GM21717 (cell line): Measurements from ENCODE around the gene RNF141.

ENCODE experiments used
- ATAC-seq: cut with Tn5 transposase; IDR thresholded peaks from one replicate; pipeline ENCODE4 v1.9.1; 2021; ENCODE audit warnings: mild to moderate bottlenecking, moderate library complexity; ENCODE audit not compliant: unreplicated experiment

The RNF141 gene, protein sequence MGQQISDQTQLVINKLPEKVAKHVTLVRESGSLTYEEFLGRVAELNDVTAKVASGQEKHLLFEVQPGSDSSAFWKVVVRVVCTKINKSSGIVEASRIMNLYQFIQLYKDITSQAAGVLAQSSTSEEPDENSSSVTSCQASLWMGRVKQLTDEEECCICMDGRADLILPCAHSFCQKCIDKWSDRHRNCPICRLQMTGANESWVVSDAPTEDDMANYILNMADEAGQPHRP

DNA sequence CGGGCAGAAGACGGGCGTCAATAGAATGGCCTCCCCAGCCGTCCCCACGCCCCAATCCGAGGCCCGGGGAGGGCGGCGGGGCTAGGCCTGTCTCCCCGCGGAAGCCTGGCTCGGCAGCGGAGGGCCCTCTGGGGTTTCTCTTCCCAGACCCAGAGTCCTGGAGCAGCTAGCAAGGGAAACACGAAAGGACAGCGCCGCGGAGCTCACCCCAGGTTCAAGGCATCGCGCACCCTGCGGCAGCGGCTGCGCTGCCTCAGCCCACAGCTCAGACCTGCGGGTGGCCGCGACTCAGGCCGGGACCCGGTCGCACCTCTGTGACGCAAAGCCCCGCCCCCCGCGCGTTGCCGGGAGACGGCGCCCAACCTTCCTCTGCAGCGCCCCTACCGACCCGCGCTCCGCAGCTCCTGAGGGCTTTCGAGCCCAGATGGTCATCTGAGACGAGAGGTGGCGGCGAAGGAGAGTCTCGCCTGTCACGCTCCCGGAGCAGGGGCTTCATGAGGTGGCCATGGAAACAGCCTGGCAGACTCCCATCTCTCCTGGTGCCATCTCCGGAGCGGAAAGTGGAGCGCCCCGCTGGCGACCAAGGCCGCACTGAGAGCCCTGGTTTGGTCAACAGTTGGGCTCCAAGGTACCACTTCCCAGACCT is at the start of gene RNF141:
Gene RNF141 (minus strand): TSS at position 273 of the 646 bp plus-strand sequence. CDS start 7,029 bp downstream, outside the sequence.
- peak; percentile 96 for ATAC-seq

DNA sequence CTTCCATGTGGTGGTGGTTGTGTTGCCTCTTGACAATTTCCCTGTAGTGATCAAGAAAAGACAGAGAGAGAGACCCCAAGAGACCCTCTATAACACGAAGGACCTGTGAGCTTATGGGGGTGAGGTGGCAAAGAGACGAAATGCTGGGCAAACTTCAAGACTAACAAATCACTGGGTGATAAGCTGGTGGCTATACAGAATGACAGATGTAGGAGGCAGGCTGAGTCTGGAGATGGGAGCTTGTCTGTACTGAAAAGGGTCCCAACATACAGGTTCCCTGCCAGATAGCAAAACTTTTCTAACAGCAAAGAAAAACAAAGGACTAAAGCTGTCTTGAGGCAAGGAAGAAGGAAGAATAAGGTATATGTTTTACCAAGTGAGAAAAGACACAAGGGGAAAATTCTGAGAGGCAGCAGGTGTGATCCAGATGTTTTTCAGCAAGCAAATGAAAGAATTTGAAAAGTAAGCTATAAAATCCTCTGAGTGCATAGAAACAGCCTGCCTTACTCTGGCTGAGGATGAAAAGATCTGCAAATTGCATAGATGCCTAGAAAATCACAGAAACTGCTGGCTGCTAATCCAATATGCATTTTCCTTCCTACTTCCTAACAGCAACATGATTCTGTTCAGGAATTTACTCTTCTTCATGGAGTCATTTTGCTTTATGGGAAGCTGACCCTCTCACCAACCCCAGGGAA is 49.4 kb upstream of the RNF141 start:
- no peak for ATAC-seq

DNA sequence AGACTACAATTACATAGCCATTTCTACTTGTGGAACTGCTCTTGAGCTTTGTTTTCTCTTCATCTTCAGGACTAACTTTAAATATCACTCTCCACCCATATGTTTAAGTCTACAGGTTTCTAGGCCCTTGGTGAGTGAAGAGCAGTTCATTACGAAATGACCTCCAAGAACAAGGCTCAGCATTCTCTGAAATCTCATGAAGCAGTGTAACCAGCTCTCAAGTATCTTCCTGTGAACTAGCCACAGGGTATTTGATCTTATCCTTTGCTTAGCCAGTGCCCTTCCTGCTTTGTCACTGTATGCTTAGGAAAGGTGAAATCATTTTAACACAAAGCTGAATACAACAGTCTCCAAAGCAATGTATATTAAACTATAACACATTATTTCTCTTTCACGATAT is 47.9 kb upstream of the RNF141 start:
- ATAC-seq = no peak

DNA sequence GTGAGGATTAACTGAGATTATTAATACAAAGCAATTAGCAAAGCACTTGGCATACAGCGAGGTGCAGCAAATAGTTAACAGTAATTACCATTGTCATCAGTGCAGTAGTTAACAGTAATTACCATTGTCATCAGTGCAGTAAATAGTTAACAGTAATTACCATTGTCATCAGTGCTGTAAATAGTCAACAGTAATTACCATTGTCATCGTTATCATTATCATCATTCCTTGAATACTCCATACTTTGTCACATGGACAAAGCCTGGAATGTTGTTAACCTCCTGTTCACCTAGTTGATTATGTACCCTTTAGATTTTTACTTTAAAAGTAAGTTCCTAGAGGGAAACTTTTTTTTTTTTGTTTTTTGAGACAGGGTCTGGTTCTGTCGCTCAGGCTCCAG is 47.0 kb upstream of the RNF141 start:
- no peak for ATAC-seq

DNA sequence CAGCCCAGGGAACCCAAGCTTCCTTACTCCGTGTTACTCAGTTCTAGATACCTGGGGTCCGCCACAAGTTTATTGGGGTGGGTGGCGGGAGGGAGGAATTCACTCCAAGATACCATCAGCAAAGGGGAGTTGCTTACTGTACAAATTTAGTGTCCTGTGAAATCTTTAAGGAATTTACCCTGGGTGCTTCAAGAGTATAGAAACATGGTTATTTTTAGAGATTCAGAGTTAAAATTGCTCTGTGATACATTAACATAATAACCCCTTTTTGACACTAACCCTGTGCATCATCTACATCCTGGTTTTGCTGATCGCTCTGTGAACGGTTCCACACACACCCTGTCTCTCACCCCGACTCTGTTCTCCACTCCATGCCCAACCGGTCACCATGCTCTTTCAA is 46.4 kb upstream of the RNF141 start:
- ATAC-seq = no peak

DNA sequence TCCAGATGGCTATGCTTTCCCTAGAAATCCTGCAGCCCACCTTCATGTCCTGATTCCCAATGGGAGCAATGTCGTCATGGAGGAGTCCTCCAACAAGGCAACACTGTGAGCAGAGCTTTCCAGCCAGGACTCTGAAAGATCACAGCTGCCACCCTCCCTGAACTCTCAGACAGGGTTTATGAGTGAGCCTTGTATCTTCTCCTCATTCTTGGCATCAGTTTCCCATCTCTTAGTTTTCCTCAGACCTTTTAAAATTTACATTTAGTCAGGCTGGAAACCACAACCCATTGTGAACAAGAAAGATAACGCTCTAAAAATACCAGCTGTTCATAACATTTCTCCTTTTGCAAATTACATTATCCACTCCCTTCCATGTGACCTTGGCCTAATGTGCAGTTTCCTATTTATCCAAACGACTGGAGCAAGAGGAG is 43.1 kb upstream of the RNF141 start:
- no peak for ATAC-seq

DNA sequence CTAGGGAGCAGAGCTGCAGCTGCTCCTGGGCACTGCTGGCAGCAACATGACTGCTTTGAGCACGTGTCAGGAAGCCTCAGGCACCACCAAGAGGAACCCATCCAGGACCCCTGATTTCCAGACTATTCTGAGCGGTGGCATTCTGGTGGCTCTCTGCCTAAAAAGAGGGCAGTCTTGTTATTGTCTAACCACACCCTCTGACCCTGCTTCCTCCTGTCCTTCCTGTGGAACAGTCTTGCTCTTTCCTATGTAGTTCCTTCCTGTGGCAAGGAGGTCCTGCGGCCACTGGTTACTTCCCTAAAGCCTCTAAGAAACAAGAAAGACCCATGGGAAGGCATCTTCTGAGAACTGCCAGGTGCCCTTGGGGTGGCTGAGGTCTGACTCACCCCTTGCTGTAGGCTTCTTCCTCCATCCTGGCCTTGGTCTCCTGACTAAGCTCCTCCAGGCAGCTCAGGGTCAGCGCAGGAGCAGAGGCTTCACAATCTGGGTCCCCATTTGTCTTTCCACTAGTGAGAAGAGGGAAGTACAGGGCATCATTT is 40.6 kb upstream of the RNF141 start:
- ATAC-seq = no peak

DNA sequence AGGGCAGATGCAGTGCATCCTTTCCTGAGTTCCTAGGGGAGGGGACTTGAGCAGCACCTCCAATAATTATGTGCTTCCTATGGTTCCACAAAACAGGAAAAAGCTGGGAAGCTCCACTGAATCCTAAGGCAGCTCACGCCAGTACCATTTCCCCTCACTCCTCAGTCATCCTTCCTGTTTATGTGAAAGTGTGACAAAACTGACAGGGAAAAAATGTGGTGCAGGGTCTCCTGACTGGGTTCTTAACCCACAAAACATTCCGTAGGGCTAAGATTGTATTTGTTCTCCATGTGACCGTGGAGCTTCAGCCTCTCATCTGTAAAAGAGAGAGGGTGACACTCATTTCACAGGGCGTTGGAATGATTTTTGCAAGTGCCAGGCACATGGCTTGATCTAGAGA is 39.6 kb upstream of the RNF141 start:
- ATAC-seq = no peak

DNA sequence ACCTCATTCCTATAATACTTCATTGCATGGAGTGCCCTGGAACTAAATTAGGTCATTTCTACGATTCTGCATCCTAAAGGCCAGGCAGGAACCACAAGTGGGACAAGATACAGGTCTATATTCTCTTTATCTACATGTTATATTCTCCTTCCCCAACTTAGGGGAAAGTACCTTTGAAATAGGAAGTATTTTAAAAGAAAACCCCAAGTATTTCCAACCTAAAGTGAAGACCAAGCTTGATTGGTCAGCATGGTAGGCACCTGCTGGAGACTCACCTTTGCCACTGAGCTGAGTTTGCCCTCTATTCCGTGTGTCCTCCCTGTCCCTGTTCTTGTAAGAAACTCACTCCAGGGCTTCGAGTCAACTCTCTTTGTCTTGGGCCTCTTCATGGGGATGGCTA is 38.7 kb upstream of the RNF141 start:
- no peak for ATAC-seq

DNA sequence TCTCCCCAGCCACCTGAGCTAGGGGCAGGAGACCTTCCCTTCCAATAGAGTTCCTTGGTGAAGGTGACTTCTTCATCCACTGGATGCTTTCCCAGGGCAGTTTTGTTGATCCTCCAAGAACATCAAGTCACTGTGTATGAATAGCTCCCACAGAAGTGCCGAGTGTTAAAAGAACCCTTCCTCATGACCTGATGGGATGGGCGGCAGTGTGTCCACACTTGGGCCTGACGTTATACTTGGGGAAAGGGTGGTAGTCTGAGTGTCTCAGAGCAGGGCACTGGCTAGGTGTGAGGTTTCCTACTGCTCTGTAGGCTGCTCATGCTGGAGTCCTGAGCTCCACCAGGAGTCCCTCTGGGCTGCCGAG is 35.0 kb upstream of the RNF141 start:
- no peak for ATAC-seq

DNA sequence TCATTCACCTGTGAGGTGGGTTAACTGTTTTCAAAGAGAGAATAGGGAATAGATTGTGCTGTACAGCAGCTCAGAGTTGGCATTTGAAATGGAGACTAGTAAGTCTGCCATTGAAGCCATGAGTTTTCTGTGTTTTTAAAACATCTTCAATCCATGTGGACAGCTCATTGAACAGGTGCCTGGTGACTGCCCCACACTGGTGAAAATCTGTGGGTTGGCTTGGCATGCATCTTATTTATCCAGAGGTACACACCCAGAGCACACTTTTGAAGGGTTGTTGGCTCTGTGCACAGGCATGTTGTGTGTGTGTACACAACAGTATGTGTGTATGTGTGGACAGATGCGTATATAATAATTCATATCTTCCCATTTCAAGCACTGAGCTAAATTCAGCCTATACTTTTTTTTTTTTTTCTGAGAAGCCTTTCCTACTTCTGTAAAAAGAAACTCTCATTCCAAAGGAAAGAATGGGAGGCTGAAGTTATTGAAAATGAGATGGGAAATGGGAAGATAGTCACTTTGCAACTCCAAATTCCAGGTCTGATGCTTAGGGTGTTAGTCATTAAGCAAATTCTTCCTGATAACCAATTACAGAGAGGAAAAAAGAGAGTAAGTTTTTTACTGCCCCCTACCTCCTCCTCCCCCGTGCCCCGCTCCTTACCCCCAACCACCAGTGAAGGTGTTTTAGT is 34.5 kb upstream of the RNF141 start:
- ATAC-seq = no peak

DNA sequence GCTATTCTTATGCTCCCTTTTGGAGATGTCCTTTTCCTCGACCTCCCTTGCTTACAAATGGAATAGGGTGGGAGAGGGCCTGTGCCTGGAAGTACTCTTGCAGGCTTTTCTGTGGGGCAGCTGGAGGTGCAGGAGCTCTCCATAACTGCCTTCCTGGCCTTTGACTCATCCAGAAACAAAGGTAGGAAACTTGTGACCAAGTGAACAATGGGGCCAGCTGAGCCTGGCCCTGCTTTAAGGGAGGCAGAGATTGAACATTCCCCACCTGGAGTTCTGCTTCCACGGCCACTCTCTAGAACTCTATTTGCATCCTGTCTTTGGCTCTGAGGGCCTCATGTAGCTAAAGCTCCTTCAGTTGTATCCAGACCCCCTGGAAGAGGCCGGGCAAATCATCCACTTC is 32.6 kb upstream of the RNF141 start:
- ATAC-seq = no peak

DNA sequence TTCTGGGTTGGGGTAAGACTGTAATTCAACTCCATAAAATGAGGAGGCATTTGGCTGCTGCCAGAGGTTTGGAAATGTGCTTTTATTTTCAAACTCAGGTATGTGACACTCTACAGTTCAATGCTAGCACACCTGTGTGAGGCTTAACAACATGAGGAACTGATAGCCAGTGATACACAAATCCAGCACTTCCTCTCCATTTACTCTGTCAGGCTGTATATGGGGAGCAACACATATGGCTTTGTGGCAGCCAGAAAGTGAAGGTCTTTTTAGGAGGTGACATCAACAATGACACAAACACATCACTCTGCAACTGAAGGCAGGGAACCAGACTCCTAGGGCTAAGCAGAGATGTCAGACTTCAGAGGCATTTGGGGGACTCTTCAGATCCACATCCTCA is 32.0 kb upstream of the RNF141 start:
- no peak for ATAC-seq

DNA sequence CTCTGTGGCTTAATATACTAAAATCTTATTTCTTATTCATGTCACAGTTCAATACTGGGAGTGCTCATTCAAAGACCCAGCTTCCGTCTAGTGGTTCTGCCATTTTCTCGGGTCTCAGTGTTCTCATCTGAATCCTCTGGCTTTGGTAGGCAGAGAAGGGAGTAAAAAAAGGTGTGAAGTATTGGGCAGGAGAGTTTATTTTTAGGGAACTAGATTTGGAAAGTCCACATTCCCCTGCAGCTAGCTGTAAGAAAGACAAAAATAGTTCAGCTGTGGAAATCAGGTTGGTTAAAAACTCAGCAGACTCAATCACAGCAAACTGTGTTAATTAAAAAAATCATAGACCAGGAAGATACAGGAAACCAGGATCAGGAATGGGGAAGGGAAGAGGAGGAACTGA is 31.5 kb upstream of the RNF141 start:
- no peak for ATAC-seq

DNA sequence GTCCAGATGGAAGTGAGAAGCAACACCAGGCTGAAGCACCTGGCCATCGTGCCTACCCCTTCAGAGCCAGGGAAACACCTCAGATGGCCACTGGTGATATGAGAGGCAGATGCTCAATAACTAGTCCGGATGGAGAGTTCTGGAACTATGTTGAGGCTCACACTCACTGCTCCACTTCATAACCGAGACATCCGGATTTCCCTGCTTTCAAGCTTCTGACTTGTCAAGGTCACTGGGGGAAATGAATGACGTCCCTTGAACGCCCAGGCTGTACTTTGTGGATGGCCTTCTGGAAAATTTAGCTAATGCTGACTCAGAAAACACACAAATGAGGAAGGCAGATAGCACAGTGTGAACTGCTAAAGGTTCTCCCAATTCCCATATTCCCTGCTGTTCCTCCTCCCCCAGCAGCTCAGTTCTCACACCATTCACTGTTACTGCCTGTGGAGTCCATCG is 27.5 kb upstream of the RNF141 start, which contains the start of gene LYVE1:
Gene LYVE1 (minus strand): TSS at position 180 of the 456 bp plus-strand sequence. CDS start 133 bp downstream, at position 47.
- no peak for ATAC-seq

DNA sequence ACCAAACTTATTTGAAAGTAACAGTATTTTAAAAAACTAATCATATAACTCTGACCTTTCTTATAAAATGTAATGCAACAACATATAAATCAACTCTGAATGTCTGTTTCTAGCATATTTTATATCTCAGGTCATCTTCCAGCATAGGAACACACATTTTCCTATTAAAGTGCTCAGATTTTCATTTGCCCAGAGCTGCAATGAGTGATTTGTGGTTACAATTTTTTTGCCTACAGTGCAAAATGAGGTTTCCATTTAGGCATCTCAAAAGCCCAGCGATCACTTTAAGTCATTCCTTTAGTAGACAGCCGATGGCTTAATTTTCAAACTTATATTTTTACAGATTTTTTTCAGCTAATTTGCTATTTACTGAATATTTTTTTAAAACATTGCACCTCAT is 26.5 kb upstream of the RNF141 start:
- ATAC-seq = no peak

DNA sequence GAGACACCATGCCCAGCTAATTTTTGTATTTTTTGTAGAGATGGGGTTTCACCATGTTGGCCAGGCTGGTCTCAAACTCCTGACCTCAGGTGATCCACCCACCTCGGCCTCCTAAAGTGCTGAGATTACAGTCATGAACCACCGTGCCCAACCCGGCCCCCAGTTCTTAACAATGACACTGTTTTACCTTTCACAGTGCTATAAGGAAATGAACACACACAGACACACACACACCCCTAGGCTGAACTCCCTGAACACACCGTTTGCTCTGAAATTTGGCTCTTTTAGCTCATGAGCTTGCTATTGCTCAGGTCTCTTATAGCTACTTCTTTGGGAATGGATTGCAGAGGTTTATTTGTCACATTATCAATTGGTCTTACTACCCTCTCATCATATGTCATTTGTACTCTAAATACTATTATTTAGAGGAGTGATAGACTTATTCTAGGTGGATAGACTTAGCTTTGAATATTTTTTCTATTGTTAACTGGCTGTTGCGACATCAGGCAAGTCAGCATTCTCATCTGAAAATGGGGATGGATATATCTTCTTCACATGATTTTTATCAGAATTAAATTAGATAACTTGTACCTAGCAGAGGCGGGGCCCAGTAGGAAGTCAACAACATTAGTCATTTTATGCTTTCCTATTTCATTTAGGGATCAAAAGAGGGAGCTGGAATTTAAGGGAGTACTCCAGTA is 25.4 kb upstream of the RNF141 start:
- ATAC-seq = no peak

DNA sequence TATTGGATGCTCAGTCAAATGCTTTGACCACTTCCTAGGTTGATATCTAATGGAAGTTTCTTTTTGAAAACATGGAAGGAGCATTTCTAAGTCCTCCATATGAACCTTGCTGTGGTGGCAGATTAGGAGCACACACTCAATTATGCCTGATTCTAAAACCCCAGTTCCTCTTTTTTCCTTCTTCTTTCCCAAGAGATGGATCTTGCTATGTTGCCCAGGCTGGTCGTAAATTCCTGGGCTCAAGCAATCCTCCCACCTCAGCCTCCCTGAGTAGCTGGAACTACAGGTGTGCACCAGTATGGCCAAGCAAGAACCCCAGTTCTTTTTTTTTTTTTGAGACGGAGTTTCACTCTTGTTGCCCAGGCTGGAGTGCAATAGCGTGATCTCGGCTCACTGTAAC is 24.5 kb upstream of the RNF141 start:
- no peak for ATAC-seq

DNA sequence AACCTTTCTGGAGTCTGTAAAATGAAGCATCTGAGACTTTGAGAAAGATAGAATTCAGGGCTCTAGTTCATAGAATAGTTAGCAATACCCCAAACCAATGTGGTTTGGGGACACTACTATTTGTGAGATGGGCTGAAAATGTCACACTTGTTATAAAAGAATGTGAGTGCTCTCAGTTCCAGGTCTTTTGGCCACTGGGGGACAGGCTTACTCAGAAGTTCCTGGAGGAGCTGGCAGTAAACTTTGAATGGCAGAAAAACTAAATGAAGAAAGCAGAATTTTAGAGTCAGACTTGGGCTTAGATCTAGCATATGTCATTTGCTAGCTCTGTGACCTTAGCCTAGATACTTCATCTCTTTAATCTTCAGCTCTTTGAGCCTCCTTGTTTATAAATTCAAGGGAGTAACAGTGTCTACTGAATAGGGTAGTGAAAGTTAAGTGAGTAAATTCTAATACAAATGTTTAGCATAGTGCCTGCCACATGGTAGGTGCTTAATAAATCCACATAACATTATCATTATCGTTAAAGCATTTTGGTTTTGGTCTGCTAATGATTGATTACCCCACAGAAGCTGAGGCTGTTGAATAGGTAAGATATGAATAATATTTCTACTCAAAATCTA is 23.8 kb upstream of the RNF141 start:
- ATAC-seq = no peak

DNA sequence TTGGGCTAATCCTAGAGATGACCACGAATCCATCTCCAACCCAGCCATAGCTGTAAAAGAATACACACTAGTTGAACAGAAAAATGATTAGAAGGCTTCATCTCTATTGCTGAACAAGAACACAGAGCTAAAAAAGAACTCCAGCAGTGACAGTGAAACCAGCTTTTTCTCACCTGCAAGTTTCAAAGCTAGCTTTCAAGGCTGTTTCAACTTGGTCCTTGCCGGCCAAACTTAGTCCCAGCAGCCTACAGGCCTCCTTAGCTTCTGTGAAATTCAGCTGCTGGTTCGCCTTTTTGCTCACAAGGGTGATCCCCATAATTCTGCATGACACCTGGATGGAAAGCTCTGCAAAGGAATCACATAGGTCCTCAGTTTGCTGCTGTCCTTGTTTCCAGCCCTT is 23.0 kb upstream of the RNF141 start:
- ATAC-seq = no peak
